Left ventricle myocardium inferior (tissue), 1 donor: ENCODE results near the gene ATP6V0E1. TPM values are rescaled to one million over a fixed set of nuclear protein-coding genes. Genes with fewer than 3 reads are reported as not detected.

Experiments used
- DNase-seq: peaks from one replicate; pipeline ENCODE4 v3.0.0-alpha.2; 2020
- H3K27ac ChIP-seq: fragments of 200-600 bp; replicated peaks from 2 replicates; pipeline ENCODE4 v1.8.0; 2021
- H3K27me3 ChIP-seq: fragments of 200-600 bp; 2 replicates; pipeline ENCODE4 v1.8.0; 2021; ENCODE audit warnings: low read depth
- H3K36me3 ChIP-seq: fragments of 200-600 bp; 2 replicates; pipeline ENCODE4 v1.8.0; 2021
- H3K4me1 ChIP-seq: fragments of 200-600 bp; 2 replicates; pipeline ENCODE4 v1.8.0; 2021
- H3K4me3 ChIP-seq: fragments of 200-600 bp; 2 replicates; pipeline ENCODE4 v1.8.0; 2021; ENCODE audit warnings: mild to moderate bottlenecking, moderate library complexity
- H3K9me3 ChIP-seq: fragments of 200-600 bp; replicated peaks from 2 replicates; pipeline ENCODE4 v1.8.0; 2021
- CTCF ChIP-seq: fragments of 200-600 bp; IDR thresholded peaks from 2 replicates; pipeline ENCODE4 v1.8.0; 2021; ENCODE audit warnings: antibody characterized with exemption, mild to moderate bottlenecking, borderline replicate concordance
- intact Hi-C: fragments of 100-400 bp; cut with micrococcal nuclease; formaldehyde crosslinking; loops from one replicate; pipeline ENCODE4 v1.11.0; 2022
- long read RNA-seq: library from polyadenylated mRNA; unstranded; transcript quantifications from one replicate; pipeline ENCODE4 v2.0.0, GENCODE V29; 2021
- total RNA-seq: library from RNA; stranded (reverse); fragmentation: NEBNext Ultra II Directional; extraction: Animal tissue kit (Norgen Biotek cat#: 25700); gene quantifications from one replicate; pipeline ENCODE4 v1.2.1, GENCODE V29; 2021
- donor health status: DM: no; HTN: yes; CAD: no; lungs with severe emphysema.

Gene ATP6V0E1
- 208 TPM for total RNA-seq
- long read RNA-seq, transcript ATP6V0E1-203 (4 exons, 1,433 nt) = major isoform, 94 of 97 reads
- long read RNA-seq, partial matches to known transcripts = 0 of 97 reads
- long read RNA-seq, other reads (novel, unspliced or antisense) = 2 of 97 reads

- no peak for TF ChIP-seq CTCF
- H3K9me3 ChIP-seq = no peaks in the 10 kb centered on the region
- intact Hi-C loops = loop anchor here (10.0 kb wide), 1 partner anchor 301 kb away; no protein-coding TSS in a partner anchor
- H3K4me3 ChIP-seq = peak within 1 kb of the TSS; percentile 93
- no peaks in the 10 kb centered on the region for H3K27me3 ChIP-seq
- DNase-seq = peak; percentile 96
- peaks cover 55% of the 10 kb centered on the region for H3K4me1 ChIP-seq
- peaks cover 20% of the 10 kb centered on the region for H3K36me3 ChIP-seq
- H3K27ac ChIP-seq = peak within 1 kb of the TSS; percentile 95
These were observed at the start of gene ATP6V0E1 for GRCh38 chr5:172983542-172984243. Gene ATP6V0E1, plus strand, starts transcription at chr5:172983771. Its CDS starts 90 bp downstream, at chr5:172983861.

- H3K4me3 ChIP-seq = no peak overlapping the region
- H3K27me3 ChIP-seq = no peaks in the 10 kb centered on the region
- no peak for DNase-seq
- no peaks in the 10 kb centered on the region for H3K9me3 ChIP-seq
- TF ChIP-seq CTCF = no peak
- no peak overlapping the region for H3K27ac ChIP-seq
- peaks cover 36% of the 10 kb centered on the region for H3K36me3 ChIP-seq
- intact Hi-C loops = loop anchor here (10.0 kb wide), 1 partner anchor 160 kb away; the partner anchor contains the start of gene DUSP1
- peaks cover 36% of the 10 kb centered on the region for H3K4me1 ChIP-seq
These were observed 48.5 kb upstream of the ATP6V0E1 start for GRCh38 chr5:172935096-172935495.

- peaks cover 36% of the 10 kb centered on the region for H3K36me3 ChIP-seq
- no peak for DNase-seq
- intact Hi-C loops = loop anchor here (10.0 kb wide), 1 partner anchor 162 kb away; the partner anchor contains the start of gene DUSP1
- H3K27me3 ChIP-seq = no peaks in the 10 kb centered on the region
- H3K4me1 ChIP-seq = peaks cover 37% of the 10 kb centered on the region
- no peak for TF ChIP-seq CTCF
- H3K9me3 ChIP-seq = no peaks in the 10 kb centered on the region
- H3K27ac ChIP-seq = no peak overlapping the region
- no peak overlapping the region for H3K4me3 ChIP-seq
These were observed 47.2 kb upstream of the ATP6V0E1 start for GRCh38 chr5:172936401-172936800.

- no peak for DNase-seq
- H3K9me3 ChIP-seq = no peaks in the 10 kb centered on the region
- H3K4me3 ChIP-seq = no peak overlapping the region
- peak; percentile 35 for TF ChIP-seq CTCF
- peaks cover 35% of the 10 kb centered on the region for H3K4me1 ChIP-seq
- no peaks in the 10 kb centered on the region for H3K27me3 ChIP-seq
- H3K36me3 ChIP-seq = peaks cover 36% of the 10 kb centered on the region
- H3K27ac ChIP-seq = no peak overlapping the region
- intact Hi-C loops = loop anchor here (10.0 kb wide), 1 partner anchor 164 kb away; the partner anchor contains the start of gene DUSP1
These were observed 44.5 kb upstream of the ATP6V0E1 start for GRCh38 chr5:172939071-172939470.

- H3K27me3 ChIP-seq = no peaks in the 10 kb centered on the region
- intact Hi-C loops = loop anchor here (10.0 kb wide), 1 partner anchor 165 kb away; the partner anchor contains the start of gene DUSP1
- peak overlapping the region; percentile 42 for H3K27ac ChIP-seq
- peaks cover 42% of the 10 kb centered on the region for H3K36me3 ChIP-seq
- no peaks in the 10 kb centered on the region for H3K9me3 ChIP-seq
- no peak overlapping the region for H3K4me3 ChIP-seq
- no peak for TF ChIP-seq CTCF
- H3K4me1 ChIP-seq = peaks cover 35% of the 10 kb centered on the region
- DNase-seq = no peak
These were observed 43.8 kb upstream of the ATP6V0E1 start for GRCh38 chr5:172939611-172940267.
